EL (cell line): Measurements from ENCODE around the gene TSKU.

Experiments
- DNase-seq: peaks from one replicate; pipeline ENCODE4 v3.0.0-alpha.2; 2016

The TSKU gene

DNA sequence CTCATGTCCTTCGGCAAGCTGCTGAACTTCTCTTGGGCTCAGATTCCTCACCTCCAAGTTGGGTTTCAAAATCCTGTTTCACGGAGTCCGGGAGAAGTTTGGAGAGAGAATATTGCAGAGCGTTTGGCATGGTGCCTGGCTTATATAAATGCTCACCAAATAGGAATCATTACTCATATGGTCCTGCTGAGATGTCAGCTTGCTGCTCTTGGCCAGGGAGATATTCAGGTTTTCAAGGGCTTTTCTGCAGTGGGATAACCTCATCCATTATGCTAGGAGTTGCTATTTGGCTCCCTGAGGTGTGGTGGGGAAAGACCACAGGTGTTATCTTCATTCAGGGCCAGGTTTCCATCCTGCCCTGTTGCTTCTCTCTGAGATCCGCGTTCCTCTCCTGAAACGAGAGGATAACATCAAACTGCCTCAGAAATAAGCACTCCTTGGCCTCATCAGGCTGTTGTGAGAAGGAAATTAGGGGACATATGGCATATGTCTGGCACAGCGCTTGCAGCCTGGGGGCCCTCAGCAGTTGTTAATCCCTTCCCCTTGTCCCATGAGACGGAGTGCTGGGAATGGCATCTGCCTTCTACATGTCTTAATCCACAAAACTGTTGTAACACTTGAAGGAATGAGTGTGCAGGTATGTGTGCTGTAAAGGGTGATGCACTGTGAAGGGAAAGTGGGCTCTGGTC, 47.6 kb downstream of the TSKU start:
- peak; percentile 65 for DNase-seq

GRCh38 chr11:76831686-76832310, 48.6 kb downstream of the TSKU start:
- no peak for DNase-seq

DNA sequence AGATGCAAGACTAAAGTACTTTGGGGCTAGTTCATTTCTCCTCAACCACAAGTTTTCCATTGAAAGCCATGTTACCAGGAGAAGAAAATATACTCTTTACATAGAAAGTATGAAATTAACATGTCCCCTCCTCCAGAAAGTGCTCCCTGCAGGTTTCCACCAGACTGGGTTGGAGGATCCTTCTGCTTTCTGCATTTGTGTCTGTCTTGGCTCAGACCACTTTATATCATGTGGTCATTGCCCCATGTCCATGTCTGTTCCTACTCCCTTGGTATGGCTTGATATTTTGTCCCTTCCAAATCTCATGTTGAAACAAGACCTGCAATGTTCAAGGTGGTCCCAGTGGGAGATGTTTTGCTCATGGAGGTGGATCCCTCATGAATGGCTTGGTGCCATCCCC, 49.2 kb downstream of the TSKU start:
- DNase-seq, result no peak

DNA sequence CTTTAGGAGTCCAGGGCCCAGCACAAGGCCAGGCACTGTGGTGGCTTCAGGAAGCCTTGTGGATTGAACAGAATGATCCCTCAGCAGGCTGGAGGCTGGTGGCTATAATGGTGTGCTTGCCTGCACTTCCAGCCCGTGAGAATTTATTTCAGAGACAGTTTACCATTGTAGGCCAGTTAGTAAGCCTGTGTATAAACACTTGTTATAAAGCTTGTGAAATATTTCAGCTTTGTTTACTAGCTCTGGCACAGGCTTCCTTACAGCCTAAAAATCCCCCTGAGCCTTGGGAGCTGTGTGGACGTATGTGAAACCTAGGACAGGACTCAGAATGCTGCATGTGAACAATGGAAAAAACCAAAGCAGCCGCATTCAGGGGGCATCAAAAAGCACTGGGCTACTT, 51.0 kb downstream of the TSKU start:
- no peak for DNase-seq

DNA sequence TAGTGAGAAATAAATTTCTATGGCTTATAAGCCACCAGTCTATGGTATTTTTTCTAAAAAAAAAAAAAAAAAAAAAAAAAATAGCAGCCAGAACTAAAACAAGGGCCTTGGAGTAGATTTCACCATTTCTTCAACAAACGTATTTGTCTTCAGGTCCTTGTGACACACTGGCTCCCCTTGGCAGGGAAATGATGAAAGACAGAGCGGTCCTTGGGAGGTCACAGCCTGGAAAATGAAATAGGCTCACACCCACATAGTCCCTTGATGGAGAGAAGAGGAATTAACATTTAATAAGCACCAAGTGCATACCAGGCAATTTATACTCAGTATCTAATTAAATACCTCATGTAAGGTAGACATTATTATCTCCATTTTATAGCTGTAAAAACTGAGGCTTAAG, 51.9 kb downstream of the TSKU start:
- DNase-seq, result no peak

GRCh38 chr11:76835928-76836612, 52.9 kb downstream of the TSKU start:
- peak; percentile 62 for DNase-seq

- no peak for DNase-seq
Measured at GRCh38 chr11:76836613-76837291, 53.6 kb downstream of the TSKU start.

- no peak for DNase-seq
Measured at GRCh38 chr11:76837696-76838677, 54.8 kb downstream of the TSKU start.

GRCh38 chr11:76838678-76839068, 55.5 kb downstream of the TSKU start:
- DNase-seq, result peak; percentile 34

- DNase-seq, result no peak
Measured at GRCh38 chr11:76839311-76839710, 56.2 kb downstream of the TSKU start.

DNA sequence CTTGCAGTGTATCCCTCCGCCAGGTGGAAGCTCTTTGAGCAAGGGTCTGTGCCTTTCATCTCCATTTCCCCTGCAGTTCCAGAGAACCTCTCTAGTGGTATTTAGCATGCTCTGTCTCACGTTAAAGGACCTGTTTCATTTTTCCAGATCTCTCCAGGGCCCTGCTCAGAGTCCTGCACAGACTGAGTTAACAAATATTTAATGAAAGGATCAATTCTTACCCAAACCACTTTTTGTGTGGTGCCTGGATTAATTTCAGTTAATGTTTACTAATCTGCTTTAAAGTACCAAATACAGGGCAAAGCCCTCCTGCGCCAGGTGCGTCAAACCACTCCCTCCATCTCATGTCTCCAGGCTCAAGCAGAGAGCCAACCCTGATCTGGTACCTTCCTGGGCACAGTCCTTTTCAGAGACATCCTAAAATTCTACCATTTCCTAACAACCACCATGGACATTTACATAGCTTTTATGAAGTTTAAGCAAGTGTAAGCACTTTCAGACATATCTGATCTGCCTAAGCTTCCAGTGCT, 58.8 kb downstream of the TSKU start:
- DNase-seq, result no peak

GRCh38 chr11:76843907-76844306, 60.8 kb downstream of the TSKU start:
- no peak for DNase-seq

GRCh38 chr11:76844511-76844910, 61.4 kb downstream of the TSKU start:
- no peak for DNase-seq

DNA sequence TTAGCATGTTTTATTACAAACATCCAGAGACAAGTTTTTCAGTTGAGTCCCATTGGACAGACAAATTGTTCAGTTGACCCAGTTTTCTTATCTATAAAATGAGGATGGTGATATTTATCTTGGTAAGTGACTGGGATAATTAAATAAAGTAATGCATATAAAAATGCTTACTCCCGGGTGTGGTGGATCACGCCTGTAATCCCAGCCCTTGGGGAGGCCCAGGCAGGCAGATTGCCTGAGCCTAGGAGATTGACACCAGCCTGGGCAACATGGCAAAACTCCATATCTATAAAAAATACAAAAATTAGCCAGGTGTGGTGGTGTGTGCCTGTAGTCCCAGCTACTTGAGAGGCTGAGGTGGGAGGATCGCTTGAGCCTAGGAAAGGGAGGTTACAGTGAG, 61.9 kb downstream of the TSKU start:
- DNase-seq, result no peak

GRCh38 chr11:76846441-76846840, 63.3 kb downstream of the TSKU start:
- no peak for DNase-seq
